A549 (cell line): ENCODE results near the gene TSPEAR. TPM values are rescaled to one million over a fixed set of nuclear protein-coding genes. Genes with fewer than 3 reads are reported as not detected.
"Not testable (repeated sequence)": the region's sequence is repeated elsewhere in the genome, so short reads cannot be mapped to it uniquely, and the experiment has no call there.

Experiments used
- ATAC-seq, 2 experiments: fragments of 200-7000 bp in 1 of 2; fragments of >200 bp in 1 of 2; cut with Nextera tagmentation in 1 of 2; cut with Tn5 transposase in 1 of 2; 3 replicates each; pipeline versions ENCODE4 v1.8.0 to v1.9.1; 2018 to 2020; ENCODE audit warnings: mild to moderate bottlenecking in 1 of 2, moderate library complexity in 1 of 2
- CTCF ChIA-PET: fragments of 300-600 bp; sonication (Branson Sonifier 250); formaldehyde crosslinking; extraction: SDS; loops from one replicate; lab custom pipeline; 2021; ENCODE audit warnings: antibody characterized with exemption, inconsistent platforms; lab: Yijun Ruan, JAX
- POLR2A ChIA-PET: fragments of 350-600 bp; formaldehyde crosslinking; extraction: SDS; loops from one replicate; lab custom pipeline; 2021; ENCODE audit warnings: antibody characterized with exemption, inconsistent platforms; lab: Yijun Ruan, JAX
- DNase-seq, 2 experiments: peaks; one replicate each; pipeline versions ENCODE4 v3.0.0 to v3.0.0-alpha.2; 2011 to 2016; ENCODE audit warnings: low read depth in 1 of 2, low spot score in 1 of 2
- FAIRE-seq: peaks from 2 replicates; lab custom pipeline; 2011; peaks lifted over from hg19 to GRCh38; lab: Jason Lieb, UNC
- H3K27ac ChIP-seq, 2 experiments: fragments of >200 bp; sonication (Bioruptor Twin); formaldehyde crosslinking; 3 replicates each; pipeline ENCODE4 v1.5.1; 2016 to 2017
- H3K4me1 ChIP-seq: fragments of >200 bp; sonication (Bioruptor Twin); formaldehyde crosslinking; 3 replicates; pipeline ENCODE4 v1.6.1; 2016
- H3K4me2 ChIP-seq: fragments of >200 bp; sonication (Bioruptor Twin); formaldehyde crosslinking; 3 replicates; pipeline ENCODE4 v1.6.1; 2016
- H3K4me3 ChIP-seq: fragments of >200 bp; sonication (Bioruptor Twin); formaldehyde crosslinking; 3 replicates; pipeline ENCODE4 v1.5.1; 2016
- H3K9me3 ChIP-seq: fragments of >200 bp; sonication (Bioruptor Twin); formaldehyde crosslinking; 3 replicates; pipeline ENCODE4 v1.6.1; 2016
- BHLHE40 ChIP-seq: IDR thresholded peaks from 2 replicates; pipeline ENCODE4 v1.6.1; 2012; ENCODE audit warnings: low read depth, low read length, inconsistent platforms
- CHD2 ChIP-seq: fragments of 150-350 bp; IDR thresholded peaks from 2 replicates; pipeline ENCODE4 v1.6.1; 2014; ENCODE audit warnings: low read length; ENCODE audit not compliant: partially characterized antibody
- E2F6 ChIP-seq: IDR thresholded peaks from 2 replicates; pipeline ENCODE4 v1.6.1; 2012; ENCODE audit warnings: low read depth, borderline replicate concordance
- FOSL2 ChIP-seq, 2 experiments: fragments of 450-650 bp in 1 of 2; fragments of >200 bp in 1 of 2; sonication (Bioruptor Twin) in 1 of 2; formaldehyde crosslinking; IDR thresholded peaks; 2 replicates each; pipeline versions ENCODE4 v1.5.0 to v1.6.1; 2016 to 2020; ENCODE audit warnings: mild to moderate bottlenecking in 1 of 2, moderate library complexity in 1 of 2
- HEYL ChIP-seq: fragments of 250-450 bp; sonication (Bioruptor Pico); IDR thresholded peaks from 2 replicates; pipeline ENCODE4 v1.8.0; 2021; ENCODE audit warnings: mild to moderate bottlenecking, moderate library complexity
- HOXB5 ChIP-seq: fragments of 250-450 bp; sonication (Bioruptor Pico); IDR thresholded peaks from 2 replicates; pipeline ENCODE4 v1.5.0; 2020; ENCODE audit warnings: mild to moderate bottlenecking, moderate library complexity
- JUN ChIP-seq, 2 experiments: fragments of >200 bp; sonication (Bioruptor Twin); formaldehyde crosslinking; IDR thresholded peaks; 2 replicates in 1 of 2; 3 replicates in 1 of 2; pipeline ENCODE4 v1.6.1; 2016 to 2017
- JUNB ChIP-seq: fragments of >200 bp; sonication (Bioruptor Twin); formaldehyde crosslinking; IDR thresholded peaks from 2 replicates; pipeline ENCODE4 v1.6.1; 2016
- MAX ChIP-seq: IDR thresholded peaks from 2 replicates; pipeline ENCODE4 v1.6.1; 2012
- NFE2L2 ChIP-seq: fragments of 150-350 bp; conservative IDR thresholded peaks from 2 replicates; pipeline ENCODE4 v1.6.1; 2014; ENCODE audit warnings: low read length
- RAD21 ChIP-seq, 2 experiments: fragments of >200 bp in 1 of 2; sonication (Bioruptor Twin) in 1 of 2; formaldehyde crosslinking in 1 of 2; IDR thresholded peaks in 1 of 2; conservative IDR thresholded peaks in 1 of 2; 2 replicates in 1 of 2; 3 replicates in 1 of 2; pipeline ENCODE4 v1.6.1; 2012 to 2018; ENCODE audit warnings: inconsistent platforms in 1 of 2
- RCOR1 ChIP-seq: fragments of 150-350 bp; IDR thresholded peaks from 2 replicates; pipeline ENCODE4 v1.6.1; 2014; ENCODE audit warnings: antibody characterized with exemption, low read length, low read depth
- RFX5 ChIP-seq: fragments of 450-650 bp; IDR thresholded peaks from 2 replicates; pipeline ENCODE4 v1.7.1; 2014; ENCODE audit warnings: antibody characterized with exemption, mild to moderate bottlenecking, moderate library complexity
- SMC3 ChIP-seq: fragments of >200 bp; sonication (Bioruptor Twin); formaldehyde crosslinking; IDR thresholded peaks from 3 replicates; pipeline ENCODE4 v1.6.1; 2018; ENCODE audit warnings: inconsistent platforms
- WGBS: methylation state at CpG from one replicate; pipeline ENCODE4 v1.1.6; 2017; ENCODE audit errors: missing lambda C conversion rate; 5-methylcytosine and 5-hydroxymethylcytosine counted together
- polyA plus RNA-seq, 4 experiments: library from polyadenylated mRNA; depleted of rRNA in 3 of 4; stranded (reverse); fragments of >200 nt; fragmentation: RNase III in 1 of 4; extraction: RNeasy Plus Mini Kit Qiagen cat#74134 plus additional on column Dnase treatment in 1 of 4; gene quantifications; 2 replicates in 3 of 4; 3 replicates in 1 of 4; pipeline ENCODE4 v1.2.3, GENCODE V29; 2011 to 2017
- TF ChIP-seq, protein P1 (sequence below): fragments of >200 bp; sonication (Bioruptor Twin); formaldehyde crosslinking; IDR thresholded peaks from 3 replicates; pipeline ENCODE4 v1.5.1; 2016
- TF ChIP-seq, protein P2 (sequence below): IDR thresholded peaks from 2 replicates; pipeline ENCODE4 v1.6.1; 2012
- TF ChIP-seq, protein P3 (sequence below): fragments of >200 bp; sonication (Bioruptor Twin); formaldehyde crosslinking; IDR thresholded peaks from 3 replicates; pipeline ENCODE4 v1.6.1; 2016

TSPEAR gene
- polyA plus RNA-seq, 2 of the 4 experiments (the other 2 are of a cell fraction): not detected

DNA sequence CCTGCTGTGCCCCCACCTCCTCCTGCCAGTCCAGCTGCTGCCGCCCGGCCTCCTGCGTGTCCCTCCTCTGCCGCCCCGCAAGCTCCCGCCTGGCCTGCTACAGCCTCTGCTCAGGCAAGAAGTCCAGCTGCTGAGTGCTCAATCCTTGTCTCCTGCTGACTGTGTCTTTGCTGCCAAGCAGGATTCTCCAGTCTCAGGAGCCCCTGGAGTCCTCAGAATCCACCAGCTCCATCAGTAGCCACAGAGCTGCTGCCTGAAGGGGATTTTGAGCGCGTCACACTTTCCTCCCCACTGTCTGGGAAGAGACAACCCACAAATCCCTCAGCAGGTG is 64.2 kb downstream of the TSPEAR start:
- no peak for FAIRE-seq
- Histone ChIP-seq H3K27ac (no peak overlapping the region), H3K4me1 (no peaks in the 10 kb centered on the region), H3K4me2 (no peak overlapping the region), H3K4me3 (no peak overlapping the region)
- ChIA-PET POLR2A (no interaction called here), CTCF (no interaction called here)
- DNase-seq: no peak
- WGBS: 79% methylated on average over 8 of the region's 8 CpGs
- TF ChIP-seq, protein P1, sequence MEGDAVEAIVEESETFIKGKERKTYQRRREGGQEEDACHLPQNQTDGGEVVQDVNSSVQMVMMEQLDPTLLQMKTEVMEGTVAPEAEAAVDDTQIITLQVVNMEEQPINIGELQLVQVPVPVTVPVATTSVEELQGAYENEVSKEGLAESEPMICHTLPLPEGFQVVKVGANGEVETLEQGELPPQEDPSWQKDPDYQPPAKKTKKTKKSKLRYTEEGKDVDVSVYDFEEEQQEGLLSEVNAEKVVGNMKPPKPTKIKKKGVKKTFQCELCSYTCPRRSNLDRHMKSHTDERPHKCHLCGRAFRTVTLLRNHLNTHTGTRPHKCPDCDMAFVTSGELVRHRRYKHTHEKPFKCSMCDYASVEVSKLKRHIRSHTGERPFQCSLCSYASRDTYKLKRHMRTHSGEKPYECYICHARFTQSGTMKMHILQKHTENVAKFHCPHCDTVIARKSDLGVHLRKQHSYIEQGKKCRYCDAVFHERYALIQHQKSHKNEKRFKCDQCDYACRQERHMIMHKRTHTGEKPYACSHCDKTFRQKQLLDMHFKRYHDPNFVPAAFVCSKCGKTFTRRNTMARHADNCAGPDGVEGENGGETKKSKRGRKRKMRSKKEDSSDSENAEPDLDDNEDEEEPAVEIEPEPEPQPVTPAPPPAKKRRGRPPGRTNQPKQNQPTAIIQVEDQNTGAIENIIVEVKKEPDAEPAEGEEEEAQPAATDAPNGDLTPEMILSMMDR: no peak
- TF ChIP-seq HEYL (CRISPR knock-in tag) (no peak), HOXB5 (CRISPR knock-in tag) (no peak), RAD21 (conservative IDR thresholded peaks at IDR 0.05 in 1 of 2, IDR thresholded peaks at IDR 0.05 in 1 of 2) (no peak), BHLHE40 (no peak), MAX (no peak), RFX5 (no peak), JUN (IDR thresholded peaks at IDR 0.05) (no peak), FOSL2 (IDR thresholded peaks at IDR 0.05) (no peak), FOSL2 (CRISPR knock-in tag; IDR thresholded peaks at IDR 0.05) (no peak)
- TF ChIP-seq, protein P2, sequence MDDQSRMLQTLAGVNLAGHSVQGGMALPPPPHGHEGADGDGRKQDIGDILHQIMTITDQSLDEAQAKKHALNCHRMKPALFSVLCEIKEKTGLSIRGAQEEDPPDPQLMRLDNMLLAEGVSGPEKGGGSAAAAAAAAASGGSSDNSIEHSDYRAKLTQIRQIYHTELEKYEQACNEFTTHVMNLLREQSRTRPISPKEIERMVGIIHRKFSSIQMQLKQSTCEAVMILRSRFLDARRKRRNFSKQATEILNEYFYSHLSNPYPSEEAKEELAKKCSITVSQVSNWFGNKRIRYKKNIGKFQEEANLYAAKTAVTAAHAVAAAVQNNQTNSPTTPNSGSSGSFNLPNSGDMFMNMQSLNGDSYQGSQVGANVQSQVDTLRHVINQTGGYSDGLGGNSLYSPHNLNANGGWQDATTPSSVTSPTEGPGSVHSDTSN: no peak
- TF ChIP-seq, all 56 proteins: peak for 0
- H3K9me3 ChIP-seq: peaks cover 5% of the 10 kb centered on the region; the same call in 1 of the 3 replicates
- ATAC-seq: no peak

DNA sequence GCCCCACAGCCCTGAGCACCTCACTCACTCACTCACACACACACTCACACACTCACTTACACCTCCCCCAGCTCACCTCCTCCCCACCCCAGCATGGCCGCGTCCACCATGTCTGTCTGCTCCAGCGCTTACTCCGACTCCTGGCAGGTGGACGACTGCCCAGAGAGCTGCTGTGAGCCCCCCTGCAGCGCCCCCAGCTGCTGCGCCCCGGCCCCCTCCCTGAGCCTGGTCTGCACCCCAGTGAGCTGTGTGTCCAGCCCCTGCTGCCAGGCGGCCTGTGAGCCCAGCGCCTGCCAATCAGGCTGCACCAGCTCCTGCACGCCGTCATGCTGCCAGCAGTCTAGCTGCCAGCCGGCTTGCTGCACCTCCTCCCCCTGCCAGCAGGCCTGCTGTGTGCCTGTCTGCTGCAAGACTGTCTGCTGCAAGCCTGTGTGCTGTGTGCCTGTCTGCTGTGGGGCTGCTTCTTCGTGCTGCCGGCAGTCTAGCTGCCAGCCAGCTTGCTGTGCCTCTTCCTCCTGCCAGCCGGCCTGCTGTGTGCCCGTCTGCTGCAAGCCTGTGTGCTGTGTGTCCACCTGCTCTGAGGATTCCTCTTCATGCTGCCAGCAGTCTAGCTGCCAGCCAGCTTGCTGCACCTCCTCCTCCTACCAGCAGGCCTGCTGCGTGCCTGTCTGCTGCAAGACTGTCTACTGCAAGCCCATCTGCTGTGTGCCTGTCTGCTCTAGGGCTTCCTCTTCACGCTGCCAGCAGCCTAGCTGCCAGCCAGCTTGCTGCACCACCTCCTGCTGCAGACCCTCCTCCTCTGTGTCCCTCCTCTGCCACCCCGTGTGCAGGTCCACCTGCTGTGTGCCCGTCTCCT is 64.8 kb downstream of the TSPEAR start, which contains the start of gene KRTAP10-11:
KRTAP10-11 (plus strand) TSS at position 49 of the 856 bp plus-strand sequence; CDS start at position 94, 45 bp downstream.
- H3K4me3 ChIP-seq, H3K27ac ChIP-seq, H3K4me1 ChIP-seq, ATAC-seq, POLR2A ChIA-PET, H3K9me3 ChIP-seq, H3K4me2 ChIP-seq, FAIRE-seq, CTCF ChIA-PET, DNase-seq: not testable (repeated sequence)
- 12% methylated on average over 5 of the region's 21 CpGs for WGBS

DNA sequence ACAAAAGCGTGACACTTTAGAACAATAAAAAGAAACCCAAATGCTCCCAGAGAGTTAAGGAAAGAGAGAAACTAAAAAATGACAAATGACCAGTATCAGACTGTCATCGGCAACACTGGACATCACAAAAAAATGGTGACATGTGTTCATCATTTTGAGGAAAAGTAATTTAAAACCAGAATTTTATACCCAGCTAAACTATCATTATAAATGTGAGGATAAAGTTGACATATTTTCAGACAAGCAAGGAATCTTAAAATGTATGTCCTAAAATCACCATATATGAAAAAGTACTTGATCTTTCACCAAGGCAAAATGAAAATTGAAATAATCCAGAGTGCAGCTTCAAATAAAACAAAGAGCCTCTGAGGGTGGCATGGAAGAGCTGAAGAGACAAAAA is 66.5 kb downstream of the TSPEAR start:
- TF ChIP-seq RCOR1 (no peak), CHD2 (no peak), SMC3 (no peak), E2F6 (no peak), JUNB (no peak), NFE2L2 (no peak)
- TF ChIP-seq, protein P3, sequence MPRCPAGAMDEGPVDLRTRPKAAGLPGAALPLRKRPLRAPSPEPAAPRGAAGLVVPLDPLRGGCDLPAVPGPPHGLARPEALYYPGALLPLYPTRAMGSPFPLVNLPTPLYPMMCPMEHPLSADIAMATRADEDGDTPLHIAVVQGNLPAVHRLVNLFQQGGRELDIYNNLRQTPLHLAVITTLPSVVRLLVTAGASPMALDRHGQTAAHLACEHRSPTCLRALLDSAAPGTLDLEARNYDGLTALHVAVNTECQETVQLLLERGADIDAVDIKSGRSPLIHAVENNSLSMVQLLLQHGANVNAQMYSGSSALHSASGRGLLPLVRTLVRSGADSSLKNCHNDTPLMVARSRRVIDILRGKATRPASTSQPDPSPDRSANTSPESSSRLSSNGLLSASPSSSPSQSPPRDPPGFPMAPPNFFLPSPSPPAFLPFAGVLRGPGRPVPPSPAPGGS: no peak
- TF ChIP-seq, all 56 proteins: peak for 0
- WGBS: 19% methylated on average over 2 of the region's 2 CpGs
- H3K4me2 ChIP-seq: no peak overlapping the region
- no peak overlapping the region for H3K27ac ChIP-seq
- FAIRE-seq: no peak
- peaks cover 9% of the 10 kb centered on the region; the same call in 2 of the 3 replicates for H3K9me3 ChIP-seq
- no peaks in the 10 kb centered on the region for H3K4me1 ChIP-seq
- no peak for ATAC-seq
- ChIA-PET CTCF (no interaction called here), POLR2A (no interaction called here)
- no peak overlapping the region for H3K4me3 ChIP-seq
- DNase-seq: no peak
